GM23338 (cell line): Measurements from ENCODE around the gene MARCHF3. TPM values are rescaled to one million over a fixed set of nuclear protein-coding genes. Genes with fewer than 3 reads are reported as not detected.

Experiments used
- CREB1 ChIP-seq: fragments of 250-450 bp; sonication (Bioruptor Pico); IDR thresholded peaks from 2 replicates; pipeline ENCODE4 v1.5.0; 2020; ENCODE audit warnings: low read depth, mild to moderate bottlenecking, moderate library complexity
- EZH2phosphoT487 ChIP-seq: fragments of 200-600 bp; sonication (generic); IDR thresholded peaks from one replicate; pipeline ENCODE4 v1.8.1; 2018; ENCODE audit warnings: antibody characterized with exemption; ENCODE audit not compliant: unreplicated experiment
- JUNB ChIP-seq: IDR thresholded peaks from one replicate; pipeline ENCODE4 v1.6.1; 2016; ENCODE audit warnings: antibody characterized with exemption; ENCODE audit not compliant: unreplicated experiment
- NANOG ChIP-seq: IDR thresholded peaks from 2 replicates; pipeline ENCODE4 v1.6.1; 2016; ENCODE audit warnings: antibody characterized with exemption, borderline replicate concordance
- POLR2AphosphoS5 ChIP-seq: IDR thresholded peaks from 2 replicates; pipeline ENCODE4 v1.6.1; 2016; ENCODE audit warnings: antibody characterized with exemption, low read depth
- STAT1 ChIP-seq: IDR thresholded peaks from one replicate; pipeline ENCODE4 v1.6.1; 2016; ENCODE audit warnings: antibody characterized with exemption; ENCODE audit not compliant: unreplicated experiment
- ZNF462 ChIP-seq: fragments of 250-450 bp; sonication (Bioruptor Pico); IDR thresholded peaks from 2 replicates; pipeline ENCODE4 v1.5.0; 2020; ENCODE audit warnings: mild to moderate bottlenecking, moderate library complexity
- polyA plus RNA-seq: library from polyadenylated mRNA; unstranded; fragments of >200 nt; fragmentation: Nextera tagmentation; extraction: Ambion mirVana; gene quantifications from 2 replicates; pipeline ENCODE4 v1.2.1, GENCODE V29; 2016
- total RNA-seq: library from RNA; depleted of rRNA; stranded (reverse); fragments of >200 nt; shearing (Covaris generic); gene quantifications from 2 replicates; pipeline ENCODE4 v1.2.3, GENCODE V29; 2014
- TF ChIP-seq, protein P1 (sequence below): IDR thresholded peaks from one replicate; pipeline ENCODE4 v1.6.1; 2018; ENCODE audit warnings: antibody characterized with exemption; ENCODE audit not compliant: unreplicated experiment

The MARCHF3 gene
- total and polyA plus RNA-seq, 2 experiments from 2014 or later, result 7.0 to 12.7 TPM

DNA sequence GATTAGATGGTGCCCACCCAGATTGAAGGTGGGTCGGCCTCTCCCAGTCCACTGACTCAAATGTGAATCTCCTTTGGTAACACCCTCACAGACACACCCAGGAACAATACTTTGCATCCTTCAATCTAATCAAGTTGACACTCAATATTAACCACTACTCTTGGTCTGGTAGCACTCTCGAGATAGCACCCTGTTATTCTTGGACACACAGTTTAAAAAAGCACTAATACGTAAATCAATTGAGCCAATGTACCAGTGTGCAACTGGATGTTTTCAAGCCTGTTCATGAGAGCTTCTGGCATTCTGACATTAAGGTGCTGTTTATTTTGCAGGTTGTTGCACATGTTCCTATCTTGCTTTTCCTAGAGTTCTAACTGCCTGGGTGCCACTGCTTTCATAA, 35.3 kb downstream of the MARCHF3 start (continued):
- no peak for TF ChIP-seq ZNF462 (CRISPR knock-in tag)
- TF ChIP-seq NANOG, result no peak
- no peak for TF ChIP-seq EZH2phosphoT487
- no peak for TF ChIP-seq JUNB
- TF ChIP-seq POLR2AphosphoS5, result no peak
- TF ChIP-seq STAT1, result no peak
- TF ChIP-seq, protein P1, sequence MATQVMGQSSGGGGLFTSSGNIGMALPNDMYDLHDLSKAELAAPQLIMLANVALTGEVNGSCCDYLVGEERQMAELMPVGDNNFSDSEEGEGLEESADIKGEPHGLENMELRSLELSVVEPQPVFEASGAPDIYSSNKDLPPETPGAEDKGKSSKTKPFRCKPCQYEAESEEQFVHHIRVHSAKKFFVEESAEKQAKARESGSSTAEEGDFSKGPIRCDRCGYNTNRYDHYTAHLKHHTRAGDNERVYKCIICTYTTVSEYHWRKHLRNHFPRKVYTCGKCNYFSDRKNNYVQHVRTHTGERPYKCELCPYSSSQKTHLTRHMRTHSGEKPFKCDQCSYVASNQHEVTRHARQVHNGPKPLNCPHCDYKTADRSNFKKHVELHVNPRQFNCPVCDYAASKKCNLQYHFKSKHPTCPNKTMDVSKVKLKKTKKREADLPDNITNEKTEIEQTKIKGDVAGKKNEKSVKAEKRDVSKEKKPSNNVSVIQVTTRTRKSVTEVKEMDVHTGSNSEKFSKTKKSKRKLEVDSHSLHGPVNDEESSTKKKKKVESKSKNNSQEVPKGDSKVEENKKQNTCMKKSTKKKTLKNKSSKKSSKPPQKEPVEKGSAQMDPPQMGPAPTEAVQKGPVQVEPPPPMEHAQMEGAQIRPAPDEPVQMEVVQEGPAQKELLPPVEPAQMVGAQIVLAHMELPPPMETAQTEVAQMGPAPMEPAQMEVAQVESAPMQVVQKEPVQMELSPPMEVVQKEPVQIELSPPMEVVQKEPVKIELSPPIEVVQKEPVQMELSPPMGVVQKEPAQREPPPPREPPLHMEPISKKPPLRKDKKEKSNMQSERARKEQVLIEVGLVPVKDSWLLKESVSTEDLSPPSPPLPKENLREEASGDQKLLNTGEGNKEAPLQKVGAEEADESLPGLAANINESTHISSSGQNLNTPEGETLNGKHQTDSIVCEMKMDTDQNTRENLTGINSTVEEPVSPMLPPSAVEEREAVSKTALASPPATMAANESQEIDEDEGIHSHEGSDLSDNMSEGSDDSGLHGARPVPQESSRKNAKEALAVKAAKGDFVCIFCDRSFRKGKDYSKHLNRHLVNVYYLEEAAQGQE, result no peak
- no peak for TF ChIP-seq CREB1 (CRISPR knock-in tag)
